GM18861 (cell line): ENCODE data around the gene CASP4.
"Not testable (repeated sequence)": the region's sequence is repeated elsewhere in the genome, so short reads cannot be mapped to it uniquely, and the experiment has no call there.

ENCODE experiments used
- ATAC-seq: cut with Tn5 transposase; IDR thresholded peaks from one replicate; pipeline ENCODE4 v1.9.1; 2021; ENCODE audit not compliant: unreplicated experiment

The CASP4 gene

GRCh38 chr11:104968355-104968855 is at the start of gene CASP4:
TSS of gene CASP4 (minus strand) at chr11:104968574. CDS start at chr11:104968525, 49 bp downstream.
- peak; percentile 77 for ATAC-seq

GRCh38 chr11:105007463-105007862 is 39.1 kb upstream of the CASP4 start:
- ATAC-seq = no peak

- no peak for ATAC-seq
Observed at GRCh38 chr11:105005451-105005845, 37.1 kb upstream of the CASP4 start.

GRCh38 chr11:105004021-105004420 is 35.6 kb upstream of the CASP4 start:
- no peak for ATAC-seq

GRCh38 chr11:105003151-105003550 is 34.8 kb upstream of the CASP4 start:
- no peak for ATAC-seq

- peak; percentile 73 for ATAC-seq
Observed at GRCh38 chr11:105000797-105001196, 32.4 kb upstream of the CASP4 start.

- ATAC-seq = no peak
Observed at GRCh38 chr11:105000167-105000566, 31.8 kb upstream of the CASP4 start.

GRCh38 chr11:104999721-105000120 is 31.3 kb upstream of the CASP4 start:
- no peak for ATAC-seq

- no peak for ATAC-seq
Observed at GRCh38 chr11:104997288-104997687, 28.9 kb upstream of the CASP4 start.

GRCh38 chr11:104995001-104995408 is 26.6 kb upstream of the CASP4 start:
- no peak for ATAC-seq

- ATAC-seq = no peak
Observed at GRCh38 chr11:104992781-104993180, 24.4 kb upstream of the CASP4 start.

GRCh38 chr11:104991994-104992393 is 23.6 kb upstream of the CASP4 start:
- ATAC-seq = no peak

GRCh38 chr11:104984808-104985207 is 16.4 kb upstream of the CASP4 start:
- no peak for ATAC-seq

GRCh38 chr11:104979839-104980238 is 11.5 kb upstream of the CASP4 start:
- ATAC-seq = no peak

- no peak for ATAC-seq
Observed at GRCh38 chr11:104973616-104974015, 5.2 kb upstream of the CASP4 start.

- not testable (repeated sequence) for ATAC-seq
Observed at GRCh38 chr11:104972924-104973323, 4.5 kb upstream of the CASP4 start.

GRCh38 chr11:104970756-104971155 is 2.4 kb upstream of the CASP4 start:
- ATAC-seq = no peak

- no peak for ATAC-seq
Observed at GRCh38 chr11:104968856-104969776, 742 bp upstream of the CASP4 start.

GRCh38 chr11:104967534-104968354 is 630 bp downstream of the CASP4 start:
- no peak for ATAC-seq

GRCh38 chr11:104965735-104966134 is 2.6 kb downstream of the CASP4 start:
- no peak for ATAC-seq

GRCh38 chr11:104964247-104964646 is 4.1 kb downstream of the CASP4 start:
- no peak for ATAC-seq

GRCh38 chr11:104962852-104963251 is 5.5 kb downstream of the CASP4 start:
- no peak for ATAC-seq
